NCI-H2227 treated with DMSO at 0.1 percent for 48 hours (cell line): ENCODE results near the gene PPCS.
"Not testable (repeated sequence)": the region's sequence is repeated elsewhere in the genome, so short reads cannot be mapped to it uniquely, and the experiment has no call there.

Experiments
- DNase-seq: peaks from one replicate; lab custom pipeline; 2025; lab: John Stamatoyannopoulos, UW

Gene PPCS

DNA sequence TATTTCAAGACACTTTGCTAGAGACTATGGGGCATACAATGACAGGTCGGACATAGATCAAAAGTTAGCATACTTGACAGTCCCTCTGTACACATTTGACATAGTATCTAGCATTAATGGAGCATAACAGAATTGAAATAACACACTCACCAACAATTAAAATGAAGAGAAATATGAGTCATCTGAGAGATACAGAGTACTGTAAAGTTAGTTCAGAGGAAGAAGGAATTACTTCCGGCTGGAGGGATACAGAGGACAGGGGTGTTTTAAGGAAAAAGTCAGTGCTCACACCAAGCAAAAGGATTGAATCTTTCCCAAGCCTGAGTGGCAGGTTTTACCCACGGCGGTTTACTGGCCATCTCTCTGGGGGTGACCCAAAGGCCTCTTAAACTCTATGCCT is 3.0 kb upstream of the PPCS start:
- DNase-seq, result no peak

DNA sequence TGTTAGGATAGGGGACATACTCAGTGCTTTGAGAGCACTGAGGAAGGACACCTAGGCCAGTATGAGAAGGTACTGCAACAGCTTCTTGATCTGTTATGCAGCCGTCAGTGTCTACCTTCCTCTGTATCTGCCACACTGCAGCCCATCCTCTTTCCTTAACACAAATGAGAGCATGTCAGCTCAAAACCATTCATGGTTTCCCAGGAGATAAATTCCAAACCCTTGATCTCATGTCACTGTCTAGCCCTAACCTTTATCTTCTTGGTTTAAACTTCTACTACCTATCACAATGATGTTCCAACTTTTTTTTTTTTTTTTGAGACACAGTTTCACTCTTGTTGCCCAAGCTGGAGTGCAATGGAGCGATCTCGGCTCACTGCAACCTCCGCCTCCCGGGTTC is 1.9 kb upstream of the PPCS start:
- DNase-seq, result no peak

DNA sequence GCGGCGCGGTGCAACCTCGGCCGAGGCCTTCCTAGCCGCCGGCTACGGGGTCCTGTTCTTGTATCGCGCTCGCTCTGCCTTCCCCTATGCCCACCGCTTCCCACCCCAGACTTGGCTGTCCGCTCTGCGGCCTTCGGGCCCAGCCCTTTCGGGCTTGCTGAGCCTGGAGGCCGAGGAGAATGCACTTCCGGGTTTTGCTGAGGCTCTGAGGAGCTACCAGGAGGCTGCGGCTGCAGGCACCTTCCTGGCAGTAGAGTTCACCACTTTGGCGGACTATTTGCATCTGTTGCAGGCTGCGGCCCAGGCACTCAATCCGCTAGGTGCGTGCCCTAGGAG is 379 bp downstream of the PPCS start:
- DNase-seq, result peak; percentile 66

DNA sequence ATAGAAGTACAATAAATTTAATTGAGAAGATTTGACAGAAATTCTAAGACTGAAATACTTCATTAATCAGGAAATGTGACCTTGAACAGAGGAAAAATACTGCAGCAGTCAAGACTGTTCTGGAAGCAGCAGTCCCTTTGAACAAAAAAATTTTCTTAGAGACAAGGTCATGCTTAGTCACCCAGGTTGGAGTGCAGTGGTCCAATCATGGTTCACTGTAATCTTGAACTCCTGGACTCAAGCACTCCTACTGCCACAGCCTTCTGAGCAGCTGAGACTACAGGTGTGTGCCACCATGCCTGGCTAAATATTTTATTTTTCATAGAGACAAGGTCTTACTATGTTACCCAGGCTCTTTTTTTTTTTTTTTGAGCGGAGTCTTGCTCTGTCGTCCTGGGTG is 4.9 kb downstream of the PPCS start:
- DNase-seq, result no peak

DNA sequence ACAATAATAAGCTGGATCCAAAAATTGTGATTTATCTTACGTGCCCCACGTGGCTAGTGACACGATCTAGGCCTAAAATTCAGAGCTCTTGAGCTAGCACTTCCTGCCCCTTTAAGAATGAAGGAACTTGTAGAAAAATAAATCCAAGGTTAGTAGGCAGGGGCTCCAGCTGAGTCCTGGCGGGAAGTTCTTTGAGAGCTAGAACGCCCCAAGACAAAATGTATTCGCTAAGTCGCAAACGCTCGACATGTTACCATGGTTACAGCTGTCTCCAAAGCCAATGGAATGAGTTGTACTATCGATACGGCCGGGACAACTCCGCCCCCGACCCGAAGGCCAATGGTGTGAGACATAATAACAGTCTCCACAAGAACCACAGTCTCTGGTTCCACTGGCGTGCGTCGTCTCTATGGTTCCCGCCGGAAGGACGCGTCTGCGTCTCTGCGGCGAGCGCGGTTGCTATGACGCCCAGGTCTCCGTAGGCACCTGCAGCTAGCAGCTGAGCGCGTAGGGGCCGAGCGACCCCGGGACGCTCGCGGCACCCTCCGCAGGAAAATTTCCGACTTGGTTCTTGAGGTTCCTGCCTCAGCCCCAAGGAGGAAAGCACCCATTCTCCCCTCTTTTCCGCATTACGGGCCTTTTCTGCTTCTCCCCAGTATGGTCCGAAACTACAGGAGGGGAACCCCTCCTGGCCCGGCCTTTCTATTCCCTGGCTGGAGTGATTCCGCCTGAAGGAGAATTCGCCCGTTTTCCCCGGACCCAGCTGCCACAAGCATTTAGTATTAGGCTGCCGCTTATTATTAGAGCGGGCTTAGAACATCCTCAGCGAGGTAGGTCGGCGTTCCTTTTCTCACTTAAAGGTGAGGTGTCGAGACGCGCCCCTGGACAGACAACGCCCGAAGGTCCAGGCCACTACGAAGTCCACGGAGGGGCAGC is 6.8 kb downstream of the PPCS start, which contains the start of gene CCDC30:
Gene CCDC30 (plus strand): TSS at position 459 of the 936 bp plus-strand sequence. CDS start 17,266 bp downstream, outside the sequence.
- peak; percentile 99 for DNase-seq

DNA sequence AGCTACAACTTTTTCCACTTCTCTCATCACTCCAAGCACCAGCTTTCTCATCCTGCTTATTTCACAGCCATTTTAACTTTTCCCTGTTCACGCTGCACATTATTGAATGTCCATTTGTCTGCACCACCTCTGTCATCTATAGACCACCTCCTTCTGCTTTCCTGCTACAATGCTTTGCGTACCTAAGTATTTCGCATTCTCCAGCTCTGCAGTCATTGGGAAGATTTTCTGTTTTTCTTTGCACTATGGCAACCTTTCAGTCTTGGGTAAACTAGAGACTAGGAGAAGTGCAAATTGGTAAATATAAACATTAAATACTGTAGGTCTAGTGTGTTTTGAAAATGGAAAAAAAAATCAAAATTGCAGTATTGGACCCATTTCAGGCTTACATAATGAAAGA is 7.6 kb downstream of the PPCS start:
- no peak for DNase-seq

DNA sequence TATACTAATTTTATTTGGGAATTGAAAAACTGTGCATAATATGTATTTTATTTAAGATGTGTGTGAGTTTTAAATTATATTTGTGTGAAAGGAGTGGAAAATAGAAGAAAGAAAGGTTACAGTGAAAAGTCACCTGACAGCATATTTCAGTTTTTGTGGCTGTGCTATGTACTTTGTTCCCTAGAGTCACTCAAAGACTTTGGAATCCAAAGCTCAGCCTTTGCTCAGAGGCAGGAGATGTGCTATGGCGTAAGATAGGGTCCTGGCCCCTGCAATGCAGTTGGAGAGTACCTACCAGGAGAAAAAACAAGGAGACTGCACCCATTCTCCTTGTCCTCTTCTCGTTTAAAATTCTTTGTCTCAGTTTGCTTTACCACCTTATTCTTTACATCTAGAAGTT is 9.7 kb downstream of the PPCS start:
- no peak for DNase-seq

DNA sequence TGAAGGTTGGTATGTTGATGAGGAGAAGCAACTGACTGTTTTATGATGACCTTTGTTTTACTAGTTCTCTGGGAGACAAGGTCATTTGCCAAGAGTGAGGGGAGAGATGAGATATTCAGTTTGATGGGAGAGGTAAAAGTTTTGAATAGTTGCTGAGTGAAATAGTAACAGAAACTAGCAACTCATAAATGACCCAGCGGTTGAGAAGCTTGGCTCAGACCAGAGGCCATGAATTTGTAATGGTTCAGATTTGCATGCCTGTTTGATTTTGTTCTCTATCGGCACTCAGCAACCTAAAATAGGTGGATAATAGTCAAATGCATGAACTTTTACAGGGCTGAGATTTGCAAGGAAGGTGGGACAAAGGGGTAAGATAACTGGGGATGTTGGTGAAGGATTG is 13.4 kb downstream of the PPCS start:
- no peak for DNase-seq

DNA sequence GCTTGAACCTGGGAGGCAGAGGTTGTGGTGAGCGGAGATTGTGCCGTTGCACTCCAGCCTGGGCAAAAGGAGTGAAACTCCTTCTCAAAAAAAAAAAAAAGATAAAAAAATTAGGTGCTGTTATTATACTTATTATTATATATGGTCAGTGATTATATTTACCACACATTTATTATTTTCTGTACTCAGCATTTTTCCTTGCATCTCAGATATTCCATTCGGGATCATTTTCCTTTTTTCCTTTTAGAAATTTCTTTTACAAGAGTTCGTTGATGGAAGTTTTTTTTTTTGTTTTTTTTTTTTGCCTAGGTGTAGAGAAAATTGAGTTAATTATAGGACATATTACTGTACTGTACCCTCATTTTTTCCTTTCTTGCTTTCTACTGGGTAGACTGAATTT is 20.3 kb downstream of the PPCS start:
- DNase-seq, result no peak

DNA sequence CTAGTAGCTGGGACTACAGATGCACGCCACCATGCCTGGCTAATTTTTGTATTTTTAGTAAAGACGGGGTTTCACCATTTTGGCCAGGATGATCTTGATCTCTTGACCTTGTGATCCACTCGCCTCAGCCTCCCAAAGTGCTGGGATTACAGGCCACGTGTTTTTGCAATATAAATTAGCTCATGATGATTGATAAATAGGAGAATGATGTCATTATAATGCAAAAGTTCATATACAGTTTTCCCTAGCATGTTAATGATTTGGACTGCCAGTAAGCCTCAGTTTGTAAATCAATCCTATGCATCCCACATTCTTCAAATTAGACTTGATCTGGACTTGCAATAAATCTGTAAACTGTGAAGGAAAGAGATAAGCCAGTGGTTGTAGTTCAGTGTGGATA is 21.0 kb downstream of the PPCS start:
- DNase-seq, result not testable (repeated sequence)

DNA sequence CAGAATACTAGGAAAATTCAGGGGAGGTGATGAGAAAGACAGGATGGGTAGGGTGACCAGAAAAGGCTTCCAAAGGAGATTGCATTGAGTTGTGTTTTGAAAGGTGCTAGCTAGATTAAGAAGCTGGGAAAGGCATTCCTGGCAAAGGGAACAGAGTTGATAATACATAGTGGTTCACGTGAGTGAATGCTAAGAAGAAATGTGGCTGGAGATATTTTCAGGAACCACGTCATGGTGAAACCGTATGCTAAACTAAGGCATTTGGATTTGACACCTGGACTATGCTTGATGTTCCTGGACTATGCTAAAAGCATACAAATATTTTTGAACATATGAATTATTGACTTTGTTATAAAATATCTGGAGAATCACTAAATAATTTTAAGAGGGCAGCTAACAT is 21.4 kb downstream of the PPCS start:
- DNase-seq, result no peak

DNA sequence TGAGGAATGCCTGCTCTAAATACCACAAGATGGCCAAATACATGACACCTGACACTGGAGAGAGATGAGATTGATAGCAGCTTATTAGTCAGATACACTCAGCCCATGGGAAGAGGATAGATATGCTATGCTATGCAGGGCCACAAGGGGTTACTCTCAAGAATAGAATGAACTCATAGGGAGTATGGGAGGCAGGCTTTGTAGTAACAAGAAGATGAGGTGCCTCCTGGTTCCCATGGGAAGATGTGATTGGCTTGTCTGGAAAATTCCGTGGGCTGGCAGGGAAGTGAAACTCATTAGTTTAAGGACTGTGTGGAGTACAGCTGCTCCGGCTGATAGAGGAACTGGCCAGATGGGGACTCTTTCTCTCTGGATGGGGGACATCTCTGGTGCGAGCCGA is 23.3 kb downstream of the PPCS start:
- DNase-seq, result peak; percentile 16

DNA sequence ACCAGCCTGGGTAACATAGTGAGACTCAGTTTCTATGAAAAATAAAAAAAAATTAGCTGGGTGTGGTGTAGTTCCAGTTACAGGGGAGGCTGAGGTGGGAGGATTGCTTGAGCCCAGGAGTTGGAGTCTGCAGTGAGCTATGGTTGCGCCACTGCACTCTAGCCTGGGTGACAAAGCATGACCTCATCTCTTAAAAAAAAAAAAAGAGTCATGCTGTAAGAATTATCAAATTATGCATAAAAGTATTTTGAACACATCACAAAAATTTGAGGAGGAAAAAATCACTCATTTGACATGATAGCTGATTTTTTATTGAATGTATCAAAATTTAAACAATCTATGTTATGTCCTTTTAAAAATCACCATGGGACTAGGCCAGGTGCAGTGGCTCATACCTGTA is 24.6 kb downstream of the PPCS start:
- no peak for DNase-seq

DNA sequence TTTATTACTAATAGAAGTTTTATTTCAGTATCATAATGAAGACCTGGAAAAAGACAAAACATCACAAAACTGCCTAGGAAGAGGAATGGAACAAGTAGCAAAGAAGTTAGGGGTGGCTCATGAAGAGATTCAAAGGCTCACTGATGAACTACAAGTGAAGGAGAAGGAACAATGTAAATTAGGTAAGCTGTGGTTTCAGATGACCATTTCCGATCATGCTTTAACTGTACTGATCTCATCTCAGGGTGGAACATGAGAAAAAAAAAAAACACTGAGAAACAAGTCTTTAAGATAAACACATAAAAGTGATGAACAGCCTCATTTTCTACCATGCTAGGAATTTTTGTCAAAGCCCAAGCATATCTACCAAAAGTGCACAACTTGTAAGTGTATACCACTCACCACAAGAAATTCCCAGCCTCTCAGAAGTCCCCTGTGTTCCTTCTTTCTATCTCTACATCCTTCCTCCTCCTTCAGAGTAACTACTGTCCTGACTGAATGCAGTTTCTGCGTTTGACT is 26.4 kb downstream of the PPCS start:
- DNase-seq, result no peak

DNA sequence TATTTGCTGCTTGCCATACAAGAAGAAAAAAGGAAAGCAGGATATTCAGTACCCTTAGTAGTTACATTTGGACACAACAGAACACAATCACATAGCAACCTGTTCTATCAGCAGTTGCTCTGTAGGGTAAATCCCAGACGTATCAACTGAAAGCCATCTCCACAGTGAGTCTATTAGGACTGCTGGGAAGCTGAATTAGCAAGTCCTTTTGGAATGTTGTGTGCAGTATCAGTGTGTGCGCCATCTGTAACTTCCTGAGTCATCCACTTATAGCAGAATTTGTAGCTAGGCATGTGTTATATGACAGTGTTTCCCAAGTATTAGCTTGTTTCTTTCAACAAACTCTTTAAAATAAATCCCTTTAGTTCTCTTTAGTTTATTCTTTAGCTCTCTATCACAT is 28.0 kb downstream of the PPCS start:
- no peak for DNase-seq

DNA sequence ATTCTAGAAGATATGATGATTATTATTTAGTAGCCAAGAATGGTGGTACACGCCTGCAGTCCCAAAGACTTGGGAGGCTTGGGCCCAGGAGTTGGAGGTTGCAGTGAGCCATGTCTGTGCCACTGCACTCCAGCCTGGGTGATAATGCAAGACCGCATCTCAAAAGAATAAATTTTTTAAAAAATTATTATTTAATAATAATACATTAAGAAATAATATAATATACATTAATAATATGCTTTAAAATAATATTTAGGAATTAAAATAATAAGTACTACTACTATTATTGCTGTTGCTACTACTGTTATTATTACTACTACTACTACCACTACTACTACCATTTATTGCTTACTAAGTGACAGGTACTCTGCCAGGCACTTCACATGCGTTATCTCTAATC is 33.9 kb downstream of the PPCS start:
- no peak for DNase-seq

DNA sequence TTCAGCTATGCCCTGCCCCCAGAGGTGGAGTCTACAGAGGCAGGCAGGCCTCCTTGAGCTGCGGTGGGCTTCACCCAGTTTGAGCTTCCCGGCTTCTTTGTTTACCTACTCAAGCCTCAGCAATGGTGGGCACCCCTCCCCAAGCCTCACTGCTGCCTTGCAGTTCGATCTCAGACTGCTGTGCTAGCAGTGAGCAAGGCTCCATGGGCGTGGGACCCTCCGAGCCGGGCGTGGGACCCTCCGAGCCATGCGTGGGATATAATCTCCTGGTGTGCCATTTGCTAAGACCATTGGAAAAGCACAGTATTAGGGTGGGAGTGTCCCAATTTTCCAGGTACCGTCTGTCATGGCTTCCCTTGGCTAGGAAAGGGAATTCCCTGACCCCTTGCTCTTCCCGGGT is 45.7 kb downstream of the PPCS start:
- not testable (repeated sequence) for DNase-seq

DNA sequence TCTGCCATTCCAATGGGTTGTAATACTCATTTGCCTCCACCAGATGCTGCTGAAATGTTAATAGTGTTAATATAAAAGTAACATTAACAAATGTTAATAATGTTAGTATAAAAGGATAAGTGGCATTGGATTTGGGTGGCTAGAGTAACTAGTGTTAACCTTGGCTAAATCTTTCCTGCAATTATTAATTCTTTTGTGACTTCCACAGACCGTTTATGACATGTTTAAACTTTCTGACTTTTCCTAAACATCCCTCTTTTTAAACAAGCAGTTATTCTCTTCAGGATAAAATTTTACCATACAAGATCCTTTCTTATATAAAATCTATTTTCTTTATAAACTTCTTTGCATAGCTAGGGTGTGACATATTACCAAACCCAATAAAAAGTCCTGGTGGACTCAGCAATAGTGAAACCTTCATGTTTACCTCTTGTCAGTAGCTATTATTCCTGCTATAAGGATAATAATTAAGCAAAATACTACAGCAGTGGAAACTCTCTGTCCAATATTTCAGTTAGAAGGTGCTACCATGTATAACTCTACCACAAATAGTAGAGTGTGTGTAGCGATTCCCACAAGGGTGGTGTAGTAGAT is 48.3 kb downstream of the PPCS start:
- DNase-seq, result no peak

DNA sequence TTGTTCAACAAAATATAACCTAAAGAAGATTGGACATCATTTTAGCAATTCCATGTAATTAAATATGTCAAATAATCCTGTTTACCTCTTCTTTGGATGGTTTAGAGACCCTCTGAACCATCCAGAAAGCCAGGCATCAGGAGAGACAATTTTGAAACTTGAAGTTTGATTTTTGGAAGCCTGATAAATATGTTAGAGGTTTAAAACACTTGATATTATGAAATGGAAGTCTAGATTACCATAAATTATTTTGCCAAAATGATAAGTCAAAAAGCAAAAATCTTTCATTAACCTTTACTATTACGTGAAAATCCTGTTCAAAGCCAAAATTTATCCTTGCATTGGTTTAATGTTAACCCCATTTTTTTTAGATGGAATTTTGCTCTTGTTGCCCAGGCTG is 50.2 kb downstream of the PPCS start:
- DNase-seq, result no peak
